Amygdala (tissue), 56 donors: ENCODE measurements around the gene PLCD3.

Source experiments
- DNase-seq, 56 donors: peaks; one replicate each; lab custom pipeline; 2025; lab: John Stamatoyannopoulos, UW

PLCD3 gene

DNA sequence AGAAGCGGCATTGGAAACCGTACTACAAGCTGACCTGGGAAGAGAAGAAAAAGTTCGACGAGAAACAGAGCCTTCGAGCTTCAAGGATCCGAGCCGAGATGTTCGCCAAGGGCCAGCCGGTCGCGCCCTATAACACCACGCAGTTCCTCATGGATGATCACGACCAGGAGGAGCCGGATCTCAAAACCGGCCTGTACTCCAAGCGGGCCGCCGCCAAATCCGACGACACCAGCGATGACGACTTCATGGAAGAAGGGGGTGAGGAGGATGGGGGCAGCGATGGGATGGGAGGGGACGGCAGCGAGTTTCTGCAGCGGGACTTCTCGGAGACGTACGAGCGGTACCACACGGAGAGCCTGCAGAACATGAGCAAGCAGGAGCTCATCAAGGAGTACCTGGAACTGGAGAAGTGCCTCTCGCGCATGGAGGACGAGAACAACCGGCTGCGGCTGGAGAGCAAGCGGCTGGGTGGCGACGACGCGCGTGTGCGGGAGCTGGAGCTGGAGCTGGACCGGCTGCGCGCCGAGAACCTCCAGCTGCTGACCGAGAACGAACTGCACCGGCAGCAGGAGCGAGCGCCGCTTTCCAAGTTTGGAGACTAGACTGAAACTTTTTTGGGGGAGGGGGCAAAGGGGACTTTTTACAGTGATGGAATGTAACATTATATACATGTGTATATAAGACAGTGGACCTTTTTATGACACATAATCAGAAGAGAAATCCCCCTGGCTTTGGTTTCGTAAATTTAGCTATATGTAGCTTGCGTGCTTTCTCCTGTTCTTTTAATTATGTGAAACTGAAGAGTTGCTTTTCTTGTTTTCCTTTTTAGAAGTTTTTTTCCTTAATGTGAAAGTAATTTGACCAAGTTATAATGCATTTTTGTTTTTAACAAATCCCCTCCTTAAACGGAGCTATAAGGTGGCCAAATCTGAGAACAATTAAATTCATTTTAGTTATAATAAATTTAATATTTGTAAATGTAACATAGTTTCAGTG lies 17.7 kb upstream of the PLCD3 start:
- DNase-seq, result peak in 38 of 56 donors; percentile 17 to 79 (median 61)

DNA sequence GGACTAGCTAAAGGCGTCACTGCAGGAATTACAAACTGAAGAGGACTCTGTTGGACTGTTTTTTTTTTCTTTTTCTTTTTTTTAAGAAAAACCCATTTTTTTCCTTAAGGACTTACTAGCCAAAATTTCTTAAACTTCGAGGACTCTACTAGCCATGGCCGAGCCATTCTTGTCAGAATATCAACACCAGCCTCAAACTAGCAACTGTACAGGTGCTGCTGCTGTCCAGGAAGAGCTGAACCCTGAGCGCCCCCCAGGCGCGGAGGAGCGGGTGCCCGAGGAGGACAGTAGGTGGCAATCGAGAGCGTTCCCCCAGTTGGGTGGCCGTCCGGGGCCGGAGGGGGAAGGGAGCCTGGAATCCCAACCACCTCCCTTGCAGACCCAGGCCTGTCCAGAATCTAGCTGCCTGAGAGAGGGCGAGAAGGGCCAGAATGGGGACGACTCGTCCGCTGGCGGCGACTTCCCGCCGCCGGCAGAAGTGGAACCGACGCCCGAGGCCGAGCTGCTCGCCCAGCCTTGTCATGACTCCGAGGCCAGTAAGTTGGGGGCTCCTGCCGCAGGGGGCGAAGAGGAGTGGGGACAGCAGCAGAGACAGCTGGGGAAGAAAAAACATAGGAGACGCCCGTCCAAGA lies 16.8 kb upstream of the PLCD3 start:
- DNase-seq, result peak in 54 of 56 donors; percentile 32 to 85 (median 71)

DNA sequence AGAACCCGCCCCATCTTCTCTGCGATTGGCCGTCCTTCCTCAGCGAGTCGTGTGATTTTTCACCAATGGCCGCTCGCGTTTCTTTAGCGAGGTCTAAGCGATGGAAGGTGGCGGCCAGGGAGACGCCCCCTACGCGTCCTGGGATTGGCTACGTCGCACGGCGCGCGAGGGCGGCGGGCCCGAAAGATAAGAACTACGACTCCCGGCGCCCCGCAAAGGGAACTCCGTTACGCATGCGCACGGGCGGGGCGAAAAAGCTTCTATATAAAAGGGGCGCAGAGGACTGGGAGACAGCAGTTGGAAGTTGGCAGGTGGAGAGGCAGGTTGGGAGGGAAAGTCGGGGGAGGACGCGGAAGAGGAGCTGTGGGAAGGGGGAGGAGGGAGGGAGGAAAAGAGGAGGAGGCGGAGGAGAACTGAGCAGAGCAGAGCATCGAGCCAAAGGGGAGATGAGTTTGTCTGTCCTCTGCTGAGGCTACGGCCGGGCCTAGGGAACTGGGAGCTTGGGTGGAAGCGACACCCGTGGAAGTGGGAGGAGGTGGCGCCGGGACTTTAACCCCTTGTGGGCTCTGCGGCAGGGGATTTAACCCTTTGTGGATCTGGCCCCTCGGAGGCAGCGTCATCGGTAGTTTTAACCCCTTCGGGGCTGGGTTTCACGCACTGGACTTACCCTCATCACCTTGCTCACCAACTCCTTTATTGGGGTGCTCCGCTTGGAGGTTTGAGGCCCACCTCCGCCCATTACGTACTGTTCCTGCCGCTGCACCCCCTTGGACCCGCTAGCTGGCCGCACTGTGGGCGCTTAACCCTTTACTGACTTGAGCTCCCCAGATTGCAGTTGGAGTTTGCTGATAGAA lies 16.1 kb upstream of the PLCD3 start, which contains the start of gene HEXIM1:
Gene HEXIM1 (plus strand): TSS at position 293 of the 854 bp plus-strand sequence. CDS start 716 bp downstream, outside the sequence.
- peak; percentile 93 to 100 (median 99) for DNase-seq

DNA sequence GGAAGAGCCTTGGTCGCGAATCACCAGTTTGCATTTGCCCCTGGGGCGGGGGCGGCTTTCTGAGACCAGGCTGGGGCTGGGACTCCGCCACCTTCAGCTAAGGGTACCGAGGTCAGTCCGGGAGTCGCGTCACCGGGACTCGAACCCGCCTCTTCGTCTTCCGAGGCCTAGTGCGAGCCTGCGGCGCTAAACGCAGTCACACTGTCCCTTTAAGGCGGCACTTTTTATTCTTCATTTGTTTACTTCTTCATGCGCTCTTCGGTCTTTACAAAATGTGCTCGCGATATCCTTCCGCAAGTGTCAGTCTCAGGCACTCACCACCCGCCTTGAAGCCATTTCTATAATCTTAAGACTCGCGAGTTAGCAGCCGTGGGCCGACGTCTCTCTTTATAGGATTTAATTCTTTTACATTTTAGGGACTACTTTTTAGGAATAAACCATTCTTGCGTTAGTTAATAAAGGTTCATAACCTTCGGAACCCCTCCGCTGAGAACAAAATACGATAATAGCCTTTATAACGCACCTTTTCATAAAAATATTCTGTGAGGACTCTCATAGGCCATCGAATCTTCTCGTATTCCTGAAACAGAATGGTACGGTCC lies 15.4 kb upstream of the PLCD3 start:
- DNase-seq, result peak in 54 of 56 donors; percentile 41 to 88 (median 72)

DNA sequence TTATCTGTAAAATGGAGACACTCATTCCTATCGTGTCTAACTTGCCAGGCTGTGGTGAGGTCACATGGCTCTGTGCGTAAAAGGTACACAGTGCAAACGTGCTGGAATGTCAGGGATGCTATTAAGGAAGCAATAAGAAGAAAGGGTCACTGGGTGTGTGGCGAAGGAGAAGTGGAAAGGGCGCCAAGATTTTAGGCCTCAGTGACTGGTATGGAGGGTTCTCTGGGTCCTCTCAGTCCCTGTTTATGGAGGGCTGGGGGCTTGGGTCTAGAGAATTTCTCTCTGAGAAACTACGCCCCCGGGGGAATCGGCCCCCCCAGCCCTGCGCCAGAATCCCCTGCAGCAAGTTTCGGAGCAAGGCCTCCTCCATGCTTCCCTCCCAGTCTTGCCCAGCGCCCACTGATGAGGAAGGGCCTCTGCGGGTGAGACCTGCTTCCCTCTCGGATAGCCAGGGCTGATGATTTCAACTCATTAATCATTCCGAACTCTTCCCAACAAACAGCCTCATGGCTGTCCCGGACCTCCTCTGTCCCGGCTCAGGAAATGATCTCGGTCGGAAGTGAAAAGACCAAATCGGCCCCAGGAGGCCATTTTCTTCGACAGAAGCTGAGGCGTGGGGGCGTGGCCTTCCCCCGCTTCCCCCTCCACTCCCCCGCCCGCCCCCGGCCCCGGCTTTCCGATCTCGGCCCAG lies 14.7 kb upstream of the PLCD3 start:
- DNase-seq, result peak in 20 of 56 donors; percentile 42 to 86 (median 72)

DNA sequence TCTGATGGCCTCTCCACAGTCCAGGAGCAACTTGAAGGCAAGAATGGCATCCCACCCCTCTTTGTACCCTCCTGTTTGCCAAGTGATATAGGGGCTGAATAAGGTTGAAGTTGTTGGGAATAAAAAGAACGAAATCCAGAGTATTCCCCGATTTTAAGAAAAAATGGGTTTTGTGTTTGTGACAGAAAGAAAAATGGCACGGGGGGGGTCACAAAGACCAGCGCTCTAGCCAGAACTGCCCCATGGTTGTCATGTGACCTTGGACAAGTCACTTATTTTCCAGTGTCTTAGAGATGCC lies 14.2 kb upstream of the PLCD3 start:
- DNase-seq, result no peak

DNA sequence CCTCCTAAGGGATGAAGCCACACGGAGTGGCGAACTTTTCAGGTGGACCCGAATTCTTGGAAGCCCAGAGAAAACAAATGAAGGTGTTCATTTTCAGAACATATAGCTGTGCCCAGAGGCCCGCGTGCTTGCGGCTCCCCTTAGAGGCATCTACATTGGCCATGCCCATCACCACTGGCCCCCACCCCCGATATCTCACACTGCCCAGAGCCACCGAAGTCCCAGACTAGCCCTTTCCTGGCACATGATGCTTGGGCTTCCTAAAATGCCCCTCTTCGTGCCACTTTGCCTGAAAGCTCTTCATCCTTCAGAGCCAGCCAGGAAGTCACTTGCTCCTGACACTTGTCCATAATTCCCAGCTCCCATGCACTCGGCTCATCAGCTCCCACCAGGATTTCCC lies 13.9 kb upstream of the PLCD3 start:
- no peak for DNase-seq

DNA sequence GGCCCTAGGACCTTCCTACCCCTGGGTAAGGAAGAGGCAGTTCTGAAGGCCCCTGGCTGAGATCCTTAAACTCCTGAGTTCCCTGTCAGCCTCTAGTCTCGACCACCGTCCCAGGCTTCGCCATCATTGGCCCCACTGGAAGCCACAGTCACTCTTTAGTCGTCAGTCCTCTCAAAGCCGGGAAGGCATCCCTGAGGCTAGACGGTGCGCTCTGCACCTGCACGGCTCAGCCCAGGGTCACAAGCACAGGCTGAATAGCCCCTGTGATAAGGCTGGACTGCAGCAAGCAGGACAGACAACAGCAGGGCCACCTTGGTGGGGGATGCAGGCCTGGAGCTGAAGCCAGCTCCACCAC lies 12.7 kb upstream of the PLCD3 start:
- DNase-seq, result no peak

DNA sequence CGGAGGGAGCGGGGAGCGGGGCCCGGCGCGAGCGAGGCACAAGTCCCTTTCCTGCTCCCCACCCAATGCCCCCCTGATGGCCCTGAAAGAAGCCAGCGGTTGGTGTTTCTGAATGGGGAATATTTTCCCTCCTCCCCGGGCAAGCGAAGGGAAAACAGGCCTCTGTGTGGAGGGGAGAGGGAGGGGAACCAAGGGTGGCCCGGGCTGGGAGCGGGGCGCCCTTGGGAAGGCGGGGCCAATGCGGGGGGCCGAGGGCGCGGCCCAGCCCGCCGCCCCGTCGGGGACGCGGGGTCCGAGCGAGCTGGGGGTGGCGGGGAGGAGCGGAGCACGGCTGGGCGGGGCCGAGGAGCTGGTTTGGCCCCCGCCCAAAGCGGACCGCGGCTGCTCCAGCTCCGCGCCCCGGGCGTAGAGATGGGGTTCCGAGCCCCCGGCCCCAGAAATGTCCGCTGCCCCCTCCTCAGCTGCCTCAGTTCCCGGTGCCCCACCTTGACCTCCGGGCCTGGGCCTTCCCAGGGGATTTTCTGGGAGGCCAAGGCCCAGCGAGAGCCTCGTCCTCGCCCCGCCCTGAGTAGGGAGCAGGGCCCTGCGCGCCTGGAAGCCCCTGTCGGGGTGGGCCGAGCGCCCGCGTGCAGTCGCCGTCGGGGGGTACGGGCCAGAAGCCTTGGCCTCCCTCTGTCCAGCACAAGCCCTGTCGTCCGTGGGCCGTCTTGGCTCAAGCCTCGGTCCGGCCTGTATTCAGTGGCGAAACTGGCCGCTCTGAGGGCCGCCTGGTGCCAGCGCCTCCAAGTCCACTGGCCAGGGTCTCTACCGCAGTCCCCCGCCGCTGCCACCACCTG lies 12.1 kb upstream of the PLCD3 start:
- DNase-seq, result peak in 23 of 56 donors; percentile 14 to 78 (median 48)

DNA sequence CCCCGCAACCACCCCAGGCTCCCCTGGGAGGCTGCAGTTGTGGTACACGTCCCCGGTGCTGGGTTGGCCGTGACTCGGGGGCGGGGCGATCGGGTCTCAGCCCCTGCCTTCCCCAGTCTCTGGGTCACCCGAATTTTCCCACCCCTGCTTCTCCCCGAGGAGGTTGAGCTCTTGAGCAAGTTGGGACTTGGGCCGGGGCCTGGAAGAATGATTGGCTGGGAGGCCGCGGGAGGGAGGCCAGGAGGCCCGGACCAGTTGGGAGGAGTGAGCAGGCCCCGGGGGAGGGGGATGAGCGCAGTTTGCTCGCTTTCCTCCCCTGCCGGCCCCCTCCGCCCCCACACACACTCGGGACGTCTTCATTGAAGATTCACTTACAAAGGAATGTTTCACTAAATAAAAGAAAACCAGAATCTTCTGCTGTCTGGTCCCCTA lies 11.5 kb upstream of the PLCD3 start:
- peak in 33 of 56 donors; percentile 22 to 80 (median 47) for DNase-seq

DNA sequence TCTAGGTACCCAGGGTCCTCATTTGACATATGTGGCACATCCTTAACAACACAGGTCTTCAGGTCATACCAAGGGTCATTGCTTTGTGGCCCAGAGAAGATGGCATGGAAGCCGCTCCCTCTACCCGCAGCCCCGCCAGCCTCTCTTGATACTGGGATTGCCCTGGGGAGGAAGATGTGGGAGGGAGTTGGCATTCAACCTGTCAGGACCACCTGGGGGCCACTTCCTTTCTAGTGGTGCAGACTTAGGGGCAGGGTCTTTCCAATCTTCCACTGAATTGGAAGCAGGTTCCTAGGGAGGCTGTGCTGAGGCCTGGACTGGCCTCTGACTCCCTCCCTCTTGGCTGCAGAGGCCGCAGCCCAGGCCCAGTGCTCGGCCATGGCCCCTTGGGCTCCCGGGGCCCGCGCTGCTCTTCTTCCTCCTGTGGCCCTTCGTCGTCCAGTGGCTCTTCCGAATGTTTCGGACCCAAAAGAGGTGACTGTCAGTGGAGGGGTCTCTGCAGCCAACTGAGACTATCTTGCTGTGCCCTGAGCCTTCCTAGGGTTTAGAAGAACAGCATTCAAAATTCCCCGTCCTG lies 10.9 kb upstream of the PLCD3 start:
- no peak for DNase-seq

DNA sequence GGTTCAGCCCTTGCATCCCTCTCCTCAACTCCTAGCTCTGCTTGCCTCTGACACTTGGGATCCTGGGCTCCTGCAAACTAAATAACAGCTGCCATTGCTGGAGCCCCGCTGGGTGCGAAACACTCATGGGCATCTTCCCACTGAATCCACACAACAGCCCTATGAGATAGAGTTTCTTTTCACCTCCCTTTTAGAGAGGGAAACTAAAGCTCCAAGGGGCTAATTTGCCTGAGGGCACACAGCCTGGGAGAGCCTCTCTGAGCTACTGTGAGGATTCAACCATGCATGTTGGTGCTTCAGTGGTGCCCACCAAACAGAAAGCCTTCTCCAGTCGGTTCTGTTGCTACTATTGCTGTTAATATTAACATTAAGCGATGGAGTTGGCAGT lies 7.2 kb upstream of the PLCD3 start:
- DNase-seq, result no peak

DNA sequence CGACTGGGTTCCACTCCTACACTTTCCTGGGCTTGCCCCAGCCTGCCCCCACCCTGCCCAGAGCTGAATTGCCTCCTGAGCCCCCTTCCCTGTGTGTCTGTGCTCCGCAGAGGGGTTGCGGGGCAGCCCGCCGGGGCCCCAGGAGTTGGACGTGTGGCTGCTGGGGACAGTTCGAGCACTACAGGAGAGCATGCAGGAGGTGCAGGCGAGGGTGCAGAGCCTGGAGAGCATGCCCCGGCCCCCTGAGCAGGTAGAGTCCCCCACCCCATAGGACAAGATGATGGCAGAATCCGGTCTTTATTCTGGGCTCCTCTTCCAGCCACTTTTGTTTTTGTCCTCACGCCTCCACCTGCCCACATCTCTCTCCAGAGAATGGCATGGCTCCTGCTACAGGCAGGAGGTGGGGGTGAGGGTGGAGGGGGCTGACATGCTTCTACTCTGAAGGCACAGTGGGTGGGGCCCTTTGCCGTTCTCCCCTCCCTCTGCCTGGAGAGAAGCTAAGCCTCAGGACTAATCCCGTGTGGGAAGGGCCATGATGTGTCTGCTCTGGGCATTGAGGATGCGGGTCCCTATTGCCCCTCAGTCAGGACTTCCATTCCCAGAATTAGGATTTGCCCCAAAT lies 6.7 kb upstream of the PLCD3 start:
- no peak for DNase-seq

DNA sequence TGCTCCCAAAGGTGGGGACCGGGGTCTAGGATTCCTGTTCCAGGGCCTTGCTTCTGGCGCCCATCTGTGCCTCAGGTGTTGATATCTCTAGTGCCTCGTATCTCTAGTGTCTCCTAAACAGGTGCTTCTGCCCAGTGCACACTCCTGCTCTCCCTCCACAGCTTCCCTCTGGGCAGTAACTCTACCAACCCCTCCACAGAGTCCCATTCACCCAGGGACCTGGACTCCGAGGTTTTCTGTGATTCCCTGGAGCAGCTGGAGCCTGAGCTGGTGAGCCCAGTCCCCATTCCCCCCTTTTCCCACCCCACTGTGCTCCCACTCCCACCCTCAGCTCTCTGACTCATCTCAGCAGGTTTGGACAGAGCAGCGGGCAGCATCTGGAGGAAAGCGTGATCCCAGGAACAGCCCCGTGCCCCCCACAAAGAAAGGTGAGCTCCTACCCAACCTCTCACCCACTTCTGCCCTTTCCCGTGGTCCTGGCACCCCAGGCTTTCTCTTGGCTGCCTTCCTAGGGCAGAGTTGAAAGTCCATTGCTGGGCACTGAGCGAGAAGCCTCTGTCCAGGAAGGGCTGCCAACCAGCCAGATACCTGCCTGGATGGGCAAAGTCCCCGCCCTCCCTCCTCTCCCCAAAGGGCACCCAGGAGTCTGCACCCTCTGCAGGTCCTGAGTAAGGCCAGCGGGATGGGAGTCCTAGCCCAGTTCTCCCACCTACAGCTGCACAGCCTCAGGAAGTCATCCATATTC lies 5.4 kb upstream of the PLCD3 start:
- DNase-seq, result no peak

DNA sequence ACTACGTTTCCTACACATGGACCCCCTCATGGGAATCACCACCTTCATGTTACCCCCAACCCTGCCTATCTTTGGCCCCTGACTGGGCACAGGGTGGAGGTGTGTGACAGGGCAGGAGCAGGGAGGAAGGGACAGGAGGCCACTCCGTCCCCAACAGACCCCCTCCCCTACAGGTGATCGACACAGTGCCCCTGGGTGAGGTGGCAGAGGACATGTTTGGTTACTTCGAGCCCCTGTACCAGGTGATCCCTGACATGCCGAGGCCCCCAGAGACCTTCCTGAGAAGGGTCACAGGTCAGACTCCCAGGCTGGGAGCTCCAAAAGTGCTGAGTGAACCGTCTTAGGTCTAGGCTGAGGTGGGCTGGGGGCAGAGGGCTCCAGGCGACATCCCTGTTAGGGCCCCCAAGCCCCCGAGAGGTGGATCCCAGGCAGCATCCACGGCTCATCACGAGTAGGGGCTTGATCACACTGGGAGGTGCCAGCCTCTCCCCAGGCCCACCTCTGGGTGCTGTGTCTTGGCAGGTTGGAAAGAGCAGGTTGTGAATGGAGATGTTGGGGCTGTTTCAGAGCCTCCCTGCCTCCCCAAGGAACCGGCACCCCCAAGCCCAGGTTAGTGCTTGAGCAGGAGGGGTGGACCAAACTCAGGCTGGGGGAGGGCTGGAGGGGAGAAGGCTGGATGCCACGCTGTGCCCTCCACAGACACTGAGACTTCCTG lies 4.7 kb upstream of the PLCD3 start:
- DNase-seq, result no peak

DNA sequence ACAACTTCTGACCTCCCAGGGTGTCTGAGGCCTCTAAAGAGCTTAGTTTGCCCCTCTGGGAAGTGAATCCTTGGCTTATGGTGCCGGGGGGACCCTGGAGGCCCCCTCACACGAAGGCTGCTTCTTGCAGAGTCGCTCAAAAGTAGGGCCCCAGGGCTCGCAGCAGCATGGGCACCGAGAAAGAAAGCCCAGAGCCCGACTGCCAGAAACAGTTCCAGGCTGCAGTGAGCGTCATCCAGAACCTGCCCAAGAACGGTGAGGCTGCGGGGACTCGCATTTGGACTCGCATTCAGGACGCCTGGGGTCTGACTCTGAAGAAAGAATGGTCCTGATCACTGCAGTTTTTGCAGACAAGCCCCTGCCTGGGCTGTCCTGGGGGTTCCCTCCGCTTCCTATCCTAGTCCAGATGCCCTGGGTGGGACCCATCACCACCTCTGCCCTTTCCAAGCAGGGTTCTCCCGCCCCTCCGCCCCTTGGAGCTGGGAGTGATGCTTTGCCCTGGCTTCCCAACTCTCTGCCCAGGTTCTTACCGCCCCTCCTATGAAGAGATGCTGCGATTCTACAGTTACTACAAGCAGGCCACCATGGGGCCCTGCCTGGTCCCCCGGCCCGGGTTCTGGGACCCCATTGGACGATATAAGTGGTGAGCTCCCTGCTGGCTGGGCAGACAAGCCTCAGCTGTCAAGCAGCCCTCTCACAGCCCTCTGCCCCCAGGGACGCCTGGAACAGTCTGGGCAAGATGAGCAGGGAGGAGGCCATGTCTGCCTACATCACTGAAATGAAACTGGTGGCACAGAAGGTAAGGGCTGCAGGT lies 3.9 kb upstream of the PLCD3 start:
- DNase-seq, result peak in 2 of 56 donors; percentile 23 to 27
